H1 (cell line): ENCODE measurements around the gene TSPAN6.

Source experiments
- CREB1 ChIP-seq: IDR thresholded peaks from 2 replicates; pipeline ENCODE4 v1.6.1; 2012; ENCODE audit warnings: inconsistent platforms
- POLR2A ChIP-seq, 2 experiments: IDR thresholded peaks; 1 replicate in 1 of 2; 2 replicates in 1 of 2; pipeline ENCODE4 v1.6.1; 2011; ENCODE audit warnings: low read depth in 2 of 2, low read length in 2 of 2, mild to moderate bottlenecking in 2 of 2; ENCODE audit errors: control extremely low read depth in 1 of 2
- TF ChIP-seq, protein P1 (sequence below), 3 experiments: IDR thresholded peaks; 1 replicate in 2 of 3; 2 replicates in 1 of 3; pipeline versions ENCODE4 v1.5.1 to v1.6.1; 2011; ENCODE audit warnings: low read length in 3 of 3, mild to moderate bottlenecking in 3 of 3, inconsistent platforms in 2 of 3, low read depth in 1 of 3, moderate library complexity in 1 of 3; ENCODE audit not compliant: insufficient read depth in 1 of 3; ENCODE audit errors: control extremely low read depth in 1 of 3

DNA sequence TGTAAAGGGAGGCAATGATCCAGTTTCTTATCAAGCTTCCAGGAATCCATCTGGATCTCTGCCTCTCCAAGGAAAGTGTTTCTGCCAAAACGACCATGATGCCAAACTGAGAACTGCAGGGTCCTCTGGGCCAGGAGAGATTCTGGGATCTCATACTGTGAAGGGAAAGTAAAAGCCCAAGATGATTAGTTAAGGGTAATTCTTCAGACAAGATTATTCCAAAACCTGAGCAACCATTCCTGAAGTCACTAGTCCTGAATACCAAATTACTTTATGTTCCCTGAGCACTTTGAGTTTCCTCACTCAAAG, 49.3 kb upstream of the TSPAN6 start:
- TF ChIP-seq CREB1 (no peak), POLR2A (IDR thresholded peaks at IDR 0.05; ENCODE audit: control extremely low read depth in 1 of 2, low read depth in 2 of 2, low read length in 2 of 2) (no peak)
- TF ChIP-seq, protein P1, sequence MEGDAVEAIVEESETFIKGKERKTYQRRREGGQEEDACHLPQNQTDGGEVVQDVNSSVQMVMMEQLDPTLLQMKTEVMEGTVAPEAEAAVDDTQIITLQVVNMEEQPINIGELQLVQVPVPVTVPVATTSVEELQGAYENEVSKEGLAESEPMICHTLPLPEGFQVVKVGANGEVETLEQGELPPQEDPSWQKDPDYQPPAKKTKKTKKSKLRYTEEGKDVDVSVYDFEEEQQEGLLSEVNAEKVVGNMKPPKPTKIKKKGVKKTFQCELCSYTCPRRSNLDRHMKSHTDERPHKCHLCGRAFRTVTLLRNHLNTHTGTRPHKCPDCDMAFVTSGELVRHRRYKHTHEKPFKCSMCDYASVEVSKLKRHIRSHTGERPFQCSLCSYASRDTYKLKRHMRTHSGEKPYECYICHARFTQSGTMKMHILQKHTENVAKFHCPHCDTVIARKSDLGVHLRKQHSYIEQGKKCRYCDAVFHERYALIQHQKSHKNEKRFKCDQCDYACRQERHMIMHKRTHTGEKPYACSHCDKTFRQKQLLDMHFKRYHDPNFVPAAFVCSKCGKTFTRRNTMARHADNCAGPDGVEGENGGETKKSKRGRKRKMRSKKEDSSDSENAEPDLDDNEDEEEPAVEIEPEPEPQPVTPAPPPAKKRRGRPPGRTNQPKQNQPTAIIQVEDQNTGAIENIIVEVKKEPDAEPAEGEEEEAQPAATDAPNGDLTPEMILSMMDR (IDR thresholded peaks at IDR 0.05; ENCODE audit: control extremely low read depth in 1 of 3, insufficient read depth in 1 of 3, low read depth in 1 of 3, low read length in 3 of 3): no peak
